Loucy (cell line): ENCODE results near the gene BOLA2B.
"Not testable (repeated sequence)": the region's sequence is repeated elsewhere in the genome, so short reads cannot be mapped to it uniquely, and the experiment has no call there.

Source experiments
- EZH2phosphoT487 ChIP-seq: fragments of 200-600 bp; IDR thresholded peaks from 2 replicates; pipeline ENCODE4 v1.6.1; 2018; ENCODE audit warnings: antibody characterized with exemption, mild to moderate bottlenecking, moderate library complexity, borderline replicate concordance
- TF ChIP-seq, protein P1 (sequence below): fragments of 200-600 bp; sonication (generic); conservative IDR thresholded peaks from 2 replicates; pipeline ENCODE4 v1.5.1; 2014; ENCODE audit warnings: mild to moderate bottlenecking, antibody characterized with exemption, low read length

DNA sequence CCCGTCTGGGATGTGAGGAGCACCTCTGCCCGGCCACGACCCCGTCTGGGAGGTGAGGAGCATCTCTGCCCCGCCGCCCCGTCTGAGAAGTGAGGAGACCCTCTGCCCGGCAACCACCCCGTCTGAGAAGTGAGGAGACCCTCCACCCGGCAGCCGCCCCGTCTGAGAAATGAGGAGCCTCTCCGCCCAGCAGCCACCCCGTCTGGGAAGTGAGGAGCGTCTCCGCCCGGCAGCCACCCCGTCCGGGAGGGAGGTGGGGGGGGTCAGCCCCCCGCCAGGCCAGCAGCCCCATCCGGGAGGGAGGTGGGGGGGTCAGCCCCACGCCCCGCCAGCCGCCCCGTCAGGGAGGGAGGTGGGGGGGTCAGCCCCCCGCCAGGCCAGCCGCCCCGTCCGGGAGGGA lies 24.7 kb downstream of the BOLA2B start:
- TF ChIP-seq, protein P1, sequence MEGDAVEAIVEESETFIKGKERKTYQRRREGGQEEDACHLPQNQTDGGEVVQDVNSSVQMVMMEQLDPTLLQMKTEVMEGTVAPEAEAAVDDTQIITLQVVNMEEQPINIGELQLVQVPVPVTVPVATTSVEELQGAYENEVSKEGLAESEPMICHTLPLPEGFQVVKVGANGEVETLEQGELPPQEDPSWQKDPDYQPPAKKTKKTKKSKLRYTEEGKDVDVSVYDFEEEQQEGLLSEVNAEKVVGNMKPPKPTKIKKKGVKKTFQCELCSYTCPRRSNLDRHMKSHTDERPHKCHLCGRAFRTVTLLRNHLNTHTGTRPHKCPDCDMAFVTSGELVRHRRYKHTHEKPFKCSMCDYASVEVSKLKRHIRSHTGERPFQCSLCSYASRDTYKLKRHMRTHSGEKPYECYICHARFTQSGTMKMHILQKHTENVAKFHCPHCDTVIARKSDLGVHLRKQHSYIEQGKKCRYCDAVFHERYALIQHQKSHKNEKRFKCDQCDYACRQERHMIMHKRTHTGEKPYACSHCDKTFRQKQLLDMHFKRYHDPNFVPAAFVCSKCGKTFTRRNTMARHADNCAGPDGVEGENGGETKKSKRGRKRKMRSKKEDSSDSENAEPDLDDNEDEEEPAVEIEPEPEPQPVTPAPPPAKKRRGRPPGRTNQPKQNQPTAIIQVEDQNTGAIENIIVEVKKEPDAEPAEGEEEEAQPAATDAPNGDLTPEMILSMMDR, result not testable (repeated sequence)
- TF ChIP-seq EZH2phosphoT487, result not testable (repeated sequence)
